ENCODE data around the gene GSAP. TPM values are rescaled to one million over a fixed set of nuclear protein-coding genes. Genes with fewer than 3 reads are reported as not detected.

GSAP gene
- total RNA-seq, 2 donors from 2014 or later = 10.0 to 13.0 TPM

DNA sequence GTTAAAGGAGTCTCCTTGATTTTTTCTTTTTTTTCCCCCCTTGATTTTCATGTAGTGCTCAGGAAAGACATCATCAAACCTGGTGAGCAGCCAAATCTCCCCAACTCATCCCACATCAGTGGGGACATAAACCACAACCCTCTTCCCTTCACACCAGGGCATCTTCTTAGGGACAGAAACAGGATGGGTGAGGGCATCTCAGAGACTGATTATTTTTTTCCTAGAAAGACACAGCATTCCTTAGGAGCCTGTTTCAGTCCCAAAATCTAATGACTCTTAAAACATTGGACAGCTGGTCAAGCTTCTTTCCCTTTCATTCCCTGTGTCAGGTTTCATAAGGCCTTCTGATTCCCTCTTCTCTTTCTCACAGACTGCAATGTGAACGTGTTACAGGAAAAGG lies 31.5 kb upstream of the GSAP start:
- Histone ChIP-seq H3K4me1 (replicated peaks) (no peaks in the 10 kb centered on the region), H3K36me3 (no peaks in the 10 kb centered on the region), H3K4me3 (no peak overlapping the region), H3K27ac (no peak overlapping the region), H3K27me3 (replicated peaks; ENCODE audit: insufficient read depth) (no peaks in the 10 kb centered on the region), H3K9me3 (no peaks in the 10 kb centered on the region)
- no peak for TF ChIP-seq POLR2AphosphoS5 (IDR thresholded peaks at IDR 0.05)
- no peak for TF ChIP-seq POLR2A (IDR thresholded peaks at IDR 0.05)
- TF ChIP-seq, protein P1, sequence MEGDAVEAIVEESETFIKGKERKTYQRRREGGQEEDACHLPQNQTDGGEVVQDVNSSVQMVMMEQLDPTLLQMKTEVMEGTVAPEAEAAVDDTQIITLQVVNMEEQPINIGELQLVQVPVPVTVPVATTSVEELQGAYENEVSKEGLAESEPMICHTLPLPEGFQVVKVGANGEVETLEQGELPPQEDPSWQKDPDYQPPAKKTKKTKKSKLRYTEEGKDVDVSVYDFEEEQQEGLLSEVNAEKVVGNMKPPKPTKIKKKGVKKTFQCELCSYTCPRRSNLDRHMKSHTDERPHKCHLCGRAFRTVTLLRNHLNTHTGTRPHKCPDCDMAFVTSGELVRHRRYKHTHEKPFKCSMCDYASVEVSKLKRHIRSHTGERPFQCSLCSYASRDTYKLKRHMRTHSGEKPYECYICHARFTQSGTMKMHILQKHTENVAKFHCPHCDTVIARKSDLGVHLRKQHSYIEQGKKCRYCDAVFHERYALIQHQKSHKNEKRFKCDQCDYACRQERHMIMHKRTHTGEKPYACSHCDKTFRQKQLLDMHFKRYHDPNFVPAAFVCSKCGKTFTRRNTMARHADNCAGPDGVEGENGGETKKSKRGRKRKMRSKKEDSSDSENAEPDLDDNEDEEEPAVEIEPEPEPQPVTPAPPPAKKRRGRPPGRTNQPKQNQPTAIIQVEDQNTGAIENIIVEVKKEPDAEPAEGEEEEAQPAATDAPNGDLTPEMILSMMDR (IDR thresholded peaks at IDR 0.05) = no peak
- no peak for DNase-seq (ENCODE audit: low spot score)
- 77% methylated on average over 1 of the region's 1 CpG for whole genome bisulfite sequencing
- intact Hi-C loops (cut with DNase I) = no loop called here

DNA sequence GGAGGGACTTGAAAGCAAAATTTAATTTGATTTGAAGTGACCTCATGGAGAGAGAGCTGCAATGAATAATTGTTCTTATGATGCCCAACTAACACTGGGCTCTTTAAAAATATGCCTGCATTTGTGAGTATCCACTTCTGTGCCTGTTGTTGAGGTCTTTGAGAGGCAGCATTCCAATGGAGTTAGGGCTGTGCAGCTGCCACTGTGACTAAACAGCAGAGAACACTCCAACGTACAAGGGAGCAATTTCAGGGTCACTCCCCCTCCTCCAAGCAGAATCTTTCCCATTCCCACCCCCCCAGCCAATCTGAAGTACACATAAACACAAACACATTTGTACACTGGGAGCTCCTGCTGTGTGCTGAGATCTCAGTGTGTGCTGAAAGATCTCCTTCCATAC lies 28.0 kb upstream of the GSAP start:
- no peaks in the 10 kb centered on the region for H3K36me3 ChIP-seq
- no peaks in the 10 kb centered on the region for H3K27me3 ChIP-seq (replicated peaks; ENCODE audit: insufficient read depth)
- 63% methylated on average over 1 of the region's 1 CpG for WGBS
- no peak for DNase-seq (ENCODE audit: low spot score)
- no peak overlapping the region for H3K27ac ChIP-seq
- no peaks in the 10 kb centered on the region for H3K9me3 ChIP-seq
- H3K4me3 ChIP-seq = no peak overlapping the region
- no peaks in the 10 kb centered on the region for H3K4me1 ChIP-seq (replicated peaks)
- TF ChIP-seq POLR2AphosphoS5 (IDR thresholded peaks at IDR 0.05) (no peak), POLR2A (IDR thresholded peaks at IDR 0.05) (no peak)
- TF ChIP-seq, protein P1 (IDR thresholded peaks at IDR 0.05) = no peak
- intact Hi-C loops (cut with DNase I) = no loop called here

DNA sequence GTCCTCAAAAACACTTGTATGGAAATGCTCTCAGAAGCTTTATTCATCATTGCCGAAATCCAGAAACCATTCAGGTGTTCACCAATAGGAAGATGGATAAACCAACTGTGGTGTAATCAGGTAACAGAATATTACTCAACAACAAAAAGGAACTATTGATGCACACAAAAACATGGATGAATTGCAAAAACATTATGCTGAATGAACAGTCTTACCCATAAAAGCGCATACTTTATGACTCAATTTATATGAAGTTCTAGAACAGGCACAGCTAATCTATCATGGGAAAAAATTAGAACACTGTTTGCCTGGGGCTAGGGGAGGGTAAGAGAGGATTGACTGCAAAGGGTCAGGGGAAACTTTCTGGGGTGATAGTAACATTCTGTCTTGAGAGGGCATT lies 26.9 kb upstream of the GSAP start:
- no peaks in the 10 kb centered on the region for H3K9me3 ChIP-seq
- TF ChIP-seq POLR2A (IDR thresholded peaks at IDR 0.05) (no peak), POLR2AphosphoS5 (IDR thresholded peaks at IDR 0.05) (no peak)
- TF ChIP-seq, protein P1 (IDR thresholded peaks at IDR 0.05) = no peak
- DNase-seq (ENCODE audit: low spot score) = no peak
- 95% methylated on average over 2 of the region's 2 CpGs for WGBS
- H3K36me3 ChIP-seq = no peaks in the 10 kb centered on the region
- intact Hi-C loops (cut with DNase I) = no loop called here
- H3K4me1 ChIP-seq (replicated peaks) = no peaks in the 10 kb centered on the region
- no peak overlapping the region for H3K4me3 ChIP-seq
- no peak overlapping the region for H3K27ac ChIP-seq
- no peaks in the 10 kb centered on the region for H3K27me3 ChIP-seq (replicated peaks; ENCODE audit: insufficient read depth)

DNA sequence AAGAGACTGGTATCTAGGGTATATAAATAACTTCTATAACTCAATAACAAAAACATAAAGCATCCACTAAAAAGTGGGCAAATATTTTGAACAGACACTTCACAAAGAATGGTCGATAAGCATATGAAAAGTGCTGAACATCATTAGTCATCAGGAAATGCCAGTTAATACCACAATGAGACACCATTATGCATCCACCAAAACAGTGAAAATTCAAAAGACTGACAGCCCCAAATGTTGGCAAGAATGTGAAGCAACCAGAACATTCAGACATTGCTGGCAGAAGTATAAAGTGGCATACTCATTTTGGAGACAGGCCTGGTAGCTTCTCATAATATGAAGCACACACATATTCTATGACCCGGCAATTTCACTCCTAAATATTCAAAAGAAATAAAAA lies 26.5 kb upstream of the GSAP start:
- Histone ChIP-seq H3K4me3 (no peak overlapping the region), H3K36me3 (no peaks in the 10 kb centered on the region), H3K4me1 (replicated peaks) (no peaks in the 10 kb centered on the region), H3K9me3 (no peaks in the 10 kb centered on the region), H3K27me3 (replicated peaks; ENCODE audit: insufficient read depth) (no peaks in the 10 kb centered on the region), H3K27ac (no peak overlapping the region)
- intact Hi-C loops (cut with DNase I) = no loop called here
- TF ChIP-seq POLR2AphosphoS5 (IDR thresholded peaks at IDR 0.05) = no peak
- TF ChIP-seq, protein P1 (IDR thresholded peaks at IDR 0.05) = no peak
- no peak for TF ChIP-seq POLR2A (IDR thresholded peaks at IDR 0.05)
- DNase-seq (ENCODE audit: low spot score) = no peak
- WGBS = 88% methylated on average over 2 of the region's 2 CpGs

DNA sequence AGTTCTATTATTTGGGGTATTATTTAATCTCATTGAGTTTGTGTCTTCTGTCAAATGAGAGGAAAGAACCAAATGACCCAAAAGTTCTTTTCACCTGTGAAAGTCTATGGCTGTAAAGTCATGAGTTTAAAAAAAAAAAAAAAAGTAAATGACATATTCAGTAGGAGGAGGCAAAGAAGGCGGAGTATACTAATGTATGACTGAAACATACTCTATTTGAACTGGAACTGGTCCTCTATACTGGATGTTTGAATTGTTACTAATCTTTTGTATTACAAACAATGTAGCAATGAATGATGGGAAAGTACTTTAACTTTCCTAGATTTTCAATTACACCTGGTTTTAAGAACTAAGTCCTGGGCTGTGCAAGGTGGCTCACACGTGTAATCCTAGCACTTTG lies 24.9 kb upstream of the GSAP start:
- Histone ChIP-seq H3K36me3 (no peaks in the 10 kb centered on the region), H3K9me3 (no peaks in the 10 kb centered on the region), H3K4me1 (replicated peaks) (no peaks in the 10 kb centered on the region), H3K4me3 (no peak overlapping the region), H3K27me3 (replicated peaks; ENCODE audit: insufficient read depth) (no peaks in the 10 kb centered on the region), H3K27ac (no peak overlapping the region)
- no peak for DNase-seq (ENCODE audit: low spot score)
- intact Hi-C loops (cut with DNase I) = no loop called here
- WGBS = 61% methylated on average over 2 of the region's 2 CpGs
- no peak for TF ChIP-seq POLR2A (IDR thresholded peaks at IDR 0.05)
- no peak for TF ChIP-seq POLR2AphosphoS5 (IDR thresholded peaks at IDR 0.05)
